Measurements from ENCODE around the gene SLC15A3.
A peak's percentile ranks its signal among the peaks of the same experiment; 100 is the strongest.

SLC15A3 gene

DNA sequence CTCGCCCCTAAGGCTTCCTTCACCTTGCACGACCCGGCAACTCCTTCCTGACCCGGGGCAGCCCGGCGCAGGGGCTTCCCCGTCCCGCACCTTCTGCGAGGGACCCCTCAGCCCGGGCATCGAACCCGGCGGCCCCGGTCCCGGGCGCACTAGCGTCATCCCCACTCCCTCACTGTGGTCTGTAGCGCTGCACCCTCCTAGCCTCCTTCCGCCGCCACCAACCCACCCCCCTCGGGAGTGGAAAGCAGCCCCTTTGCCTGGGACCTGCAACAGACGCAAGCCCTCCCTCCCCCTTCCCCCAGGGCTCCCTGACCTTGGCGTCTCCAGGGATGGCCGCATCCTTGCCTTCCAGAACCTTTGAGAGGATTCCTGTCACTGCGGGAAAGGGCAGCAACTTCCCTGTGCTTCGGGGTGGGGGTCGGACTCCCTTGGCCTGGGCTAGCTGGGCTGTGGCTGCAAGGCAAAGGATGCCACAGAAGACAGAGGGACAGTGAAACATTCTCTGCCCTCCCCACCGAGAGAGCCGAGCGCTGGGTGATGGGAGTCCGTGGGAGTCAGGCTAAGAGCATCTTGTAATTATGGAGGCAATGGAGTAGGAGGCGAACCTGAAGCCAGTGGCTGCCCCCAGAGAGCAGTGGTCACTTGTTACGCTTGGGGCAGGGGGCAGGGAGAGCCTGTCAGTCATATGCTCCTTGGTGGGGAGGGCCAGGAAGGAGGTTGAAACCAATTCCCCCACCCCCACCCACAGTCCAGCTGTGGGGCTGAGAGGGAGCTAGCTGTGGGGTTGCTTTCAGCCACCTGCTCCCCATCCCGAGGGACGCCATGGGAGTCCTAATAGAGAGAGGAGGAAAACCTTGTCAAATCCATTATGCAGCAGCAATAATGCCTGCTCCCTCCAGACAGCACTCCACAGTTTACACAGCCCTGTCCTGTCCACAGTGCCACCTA is 26.8 kb downstream of the SLC15A3 start (continued):
- TF ChIP-seq, protein P1, sequence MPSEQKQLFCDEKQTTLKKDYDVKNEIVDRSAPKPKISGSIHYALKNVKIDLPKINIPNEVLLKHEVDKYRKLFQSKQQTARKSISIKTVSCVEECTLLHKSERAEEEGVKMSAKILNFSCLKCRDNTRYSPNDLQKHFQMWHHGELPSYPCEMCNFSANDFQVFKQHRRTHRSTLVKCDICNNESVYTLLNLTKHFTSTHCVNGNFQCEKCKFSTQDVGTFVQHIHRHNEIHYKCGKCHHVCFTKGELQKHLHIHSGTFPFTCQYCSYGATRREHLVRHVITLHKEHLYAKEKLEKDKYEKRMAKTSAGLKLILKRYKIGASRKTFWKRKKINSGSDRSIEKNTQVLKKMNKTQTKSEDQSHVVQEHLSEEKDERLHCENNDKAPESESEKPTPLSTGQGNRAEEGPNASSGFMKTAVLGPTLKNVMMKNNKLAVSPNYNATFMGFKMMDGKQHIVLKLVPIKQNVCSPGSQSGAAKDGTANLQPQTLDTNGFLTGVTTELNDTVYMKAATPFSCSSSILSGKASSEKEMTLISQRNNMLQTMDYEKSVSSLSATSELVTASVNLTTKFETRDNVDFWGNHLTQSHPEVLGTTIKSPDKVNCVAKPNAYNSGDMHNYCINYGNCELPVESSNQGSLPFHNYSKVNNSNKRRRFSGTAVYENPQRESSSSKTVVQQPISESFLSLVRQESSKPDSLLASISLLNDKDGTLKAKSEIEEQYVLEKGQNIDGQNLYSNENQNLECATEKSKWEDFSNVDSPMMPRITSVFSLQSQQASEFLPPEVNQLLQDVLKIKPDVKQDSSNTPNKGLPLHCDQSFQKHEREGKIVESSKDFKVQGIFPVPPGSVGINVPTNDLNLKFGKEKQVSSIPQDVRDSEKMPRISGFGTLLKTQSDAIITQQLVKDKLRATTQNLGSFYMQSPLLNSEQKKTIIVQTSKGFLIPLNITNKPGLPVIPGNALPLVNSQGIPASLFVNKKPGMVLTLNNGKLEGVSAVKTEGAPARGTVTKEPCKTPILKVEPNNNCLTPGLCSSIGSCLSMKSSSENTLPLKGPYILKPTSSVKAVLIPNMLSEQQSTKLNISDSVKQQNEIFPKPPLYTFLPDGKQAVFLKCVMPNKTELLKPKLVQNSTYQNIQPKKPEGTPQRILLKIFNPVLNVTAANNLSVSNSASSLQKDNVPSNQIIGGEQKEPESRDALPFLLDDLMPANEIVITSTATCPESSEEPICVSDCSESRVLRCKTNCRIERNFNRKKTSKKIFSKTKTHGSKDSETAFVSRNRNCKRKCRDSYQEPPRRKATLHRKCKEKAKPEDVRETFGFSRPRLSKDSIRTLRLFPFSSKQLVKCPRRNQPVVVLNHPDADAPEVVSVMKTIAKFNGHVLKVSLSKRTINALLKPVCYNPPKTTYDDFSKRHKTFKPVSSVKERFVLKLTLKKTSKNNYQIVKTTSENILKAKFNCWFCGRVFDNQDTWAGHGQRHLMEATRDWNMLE (tag by site-specific recombination; conservative IDR thresholded peaks at IDR 0.05; ENCODE audit: low read depth), result no peak
- TF ChIP-seq ZFHX2 (tag by site-specific recombination; conservative IDR thresholded peaks at IDR 0.05), result peak; percentile 77
- TF ChIP-seq ZNF747 (tag by site-specific recombination; IDR thresholded peaks at IDR 0.05), result no peak
- no peak for TF ChIP-seq ZNF548 (tag by site-specific recombination; IDR thresholded peaks at IDR 0.05)
- TF ChIP-seq, protein P2, sequence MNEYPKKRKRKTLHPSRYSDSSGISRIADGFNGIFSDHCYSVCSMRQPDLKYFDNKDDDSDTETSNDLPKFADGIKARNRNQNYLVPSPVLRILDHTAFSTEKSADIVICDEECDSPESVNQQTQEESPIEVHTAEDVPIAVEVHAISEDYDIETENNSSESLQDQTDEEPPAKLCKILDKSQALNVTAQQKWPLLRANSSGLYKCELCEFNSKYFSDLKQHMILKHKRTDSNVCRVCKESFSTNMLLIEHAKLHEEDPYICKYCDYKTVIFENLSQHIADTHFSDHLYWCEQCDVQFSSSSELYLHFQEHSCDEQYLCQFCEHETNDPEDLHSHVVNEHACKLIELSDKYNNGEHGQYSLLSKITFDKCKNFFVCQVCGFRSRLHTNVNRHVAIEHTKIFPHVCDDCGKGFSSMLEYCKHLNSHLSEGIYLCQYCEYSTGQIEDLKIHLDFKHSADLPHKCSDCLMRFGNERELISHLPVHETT (tag by site-specific recombination; IDR thresholded peaks at IDR 0.05), result no peak
- no peak for TF ChIP-seq SP7 (tag by site-specific recombination; IDR thresholded peaks at IDR 0.05)
- TF ChIP-seq ZNF394 (tag by site-specific recombination; IDR thresholded peaks at IDR 0.05; ENCODE audit: borderline replicate concordance), result no peak
- TF ChIP-seq ZNF521 (tag by site-specific recombination; IDR thresholded peaks at IDR 0.05), result no peak
- no peak for TF ChIP-seq ZNF626 (tag by site-specific recombination; IDR thresholded peaks at IDR 0.05)
- TF ChIP-seq, protein P3, sequence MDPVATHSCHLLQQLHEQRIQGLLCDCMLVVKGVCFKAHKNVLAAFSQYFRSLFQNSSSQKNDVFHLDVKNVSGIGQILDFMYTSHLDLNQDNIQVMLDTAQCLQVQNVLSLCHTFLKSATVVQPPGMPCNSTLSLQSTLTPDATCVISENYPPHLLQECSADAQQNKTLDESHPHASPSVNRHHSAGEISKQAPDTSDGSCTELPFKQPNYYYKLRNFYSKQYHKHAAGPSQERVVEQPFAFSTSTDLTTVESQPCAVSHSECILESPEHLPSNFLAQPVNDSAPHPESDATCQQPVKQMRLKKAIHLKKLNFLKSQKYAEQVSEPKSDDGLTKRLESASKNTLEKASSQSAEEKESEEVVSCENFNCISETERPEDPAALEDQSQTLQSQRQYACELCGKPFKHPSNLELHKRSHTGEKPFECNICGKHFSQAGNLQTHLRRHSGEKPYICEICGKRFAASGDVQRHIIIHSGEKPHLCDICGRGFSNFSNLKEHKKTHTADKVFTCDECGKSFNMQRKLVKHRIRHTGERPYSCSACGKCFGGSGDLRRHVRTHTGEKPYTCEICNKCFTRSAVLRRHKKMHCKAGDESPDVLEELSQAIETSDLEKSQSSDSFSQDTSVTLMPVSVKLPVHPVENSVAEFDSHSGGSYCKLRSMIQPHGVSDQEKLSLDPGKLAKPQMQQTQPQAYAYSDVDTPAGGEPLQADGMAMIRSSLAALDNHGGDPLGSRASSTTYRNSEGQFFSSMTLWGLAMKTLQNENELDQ (tag by site-specific recombination; IDR thresholded peaks at IDR 0.05; ENCODE audit: low read depth), result no peak
- peak; percentile 79 for TF ChIP-seq ZBTB17 (tag by site-specific recombination; IDR thresholded peaks at IDR 0.05)
- TF ChIP-seq, protein P4, sequence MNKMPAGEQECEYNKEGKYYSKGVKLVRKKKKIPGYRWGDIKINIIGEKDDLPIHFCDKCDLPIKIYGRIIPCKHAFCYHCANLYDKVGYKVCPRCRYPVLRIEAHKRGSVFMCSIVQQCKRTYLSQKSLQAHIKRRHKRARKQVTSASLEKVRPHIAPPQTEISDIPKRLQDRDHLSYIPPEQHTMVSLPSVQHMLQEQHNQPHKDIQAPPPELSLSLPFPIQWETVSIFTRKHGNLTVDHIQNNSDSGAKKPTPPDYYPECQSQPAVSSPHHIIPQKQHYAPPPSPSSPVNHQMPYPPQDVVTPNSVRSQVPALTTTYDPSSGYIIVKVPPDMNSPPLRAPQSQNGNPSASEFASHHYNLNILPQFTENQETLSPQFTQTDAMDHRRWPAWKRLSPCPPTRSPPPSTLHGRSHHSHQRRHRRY (tag by site-specific recombination; IDR thresholded peaks at IDR 0.05), result no peak
- TF ChIP-seq ZNF510 (tag by site-specific recombination; IDR thresholded peaks at IDR 0.05; ENCODE audit: insufficient replicate concordance), result no peak
- no peak for TF ChIP-seq ZNF112 (tag by site-specific recombination; IDR thresholded peaks at IDR 0.05)
- peak; percentile 80; the same call in 1 of the 2 replicates for TF ChIP-seq ZBTB20 (tag by site-specific recombination; IDR thresholded peaks at IDR 0.05)
- TF ChIP-seq, protein P5, sequence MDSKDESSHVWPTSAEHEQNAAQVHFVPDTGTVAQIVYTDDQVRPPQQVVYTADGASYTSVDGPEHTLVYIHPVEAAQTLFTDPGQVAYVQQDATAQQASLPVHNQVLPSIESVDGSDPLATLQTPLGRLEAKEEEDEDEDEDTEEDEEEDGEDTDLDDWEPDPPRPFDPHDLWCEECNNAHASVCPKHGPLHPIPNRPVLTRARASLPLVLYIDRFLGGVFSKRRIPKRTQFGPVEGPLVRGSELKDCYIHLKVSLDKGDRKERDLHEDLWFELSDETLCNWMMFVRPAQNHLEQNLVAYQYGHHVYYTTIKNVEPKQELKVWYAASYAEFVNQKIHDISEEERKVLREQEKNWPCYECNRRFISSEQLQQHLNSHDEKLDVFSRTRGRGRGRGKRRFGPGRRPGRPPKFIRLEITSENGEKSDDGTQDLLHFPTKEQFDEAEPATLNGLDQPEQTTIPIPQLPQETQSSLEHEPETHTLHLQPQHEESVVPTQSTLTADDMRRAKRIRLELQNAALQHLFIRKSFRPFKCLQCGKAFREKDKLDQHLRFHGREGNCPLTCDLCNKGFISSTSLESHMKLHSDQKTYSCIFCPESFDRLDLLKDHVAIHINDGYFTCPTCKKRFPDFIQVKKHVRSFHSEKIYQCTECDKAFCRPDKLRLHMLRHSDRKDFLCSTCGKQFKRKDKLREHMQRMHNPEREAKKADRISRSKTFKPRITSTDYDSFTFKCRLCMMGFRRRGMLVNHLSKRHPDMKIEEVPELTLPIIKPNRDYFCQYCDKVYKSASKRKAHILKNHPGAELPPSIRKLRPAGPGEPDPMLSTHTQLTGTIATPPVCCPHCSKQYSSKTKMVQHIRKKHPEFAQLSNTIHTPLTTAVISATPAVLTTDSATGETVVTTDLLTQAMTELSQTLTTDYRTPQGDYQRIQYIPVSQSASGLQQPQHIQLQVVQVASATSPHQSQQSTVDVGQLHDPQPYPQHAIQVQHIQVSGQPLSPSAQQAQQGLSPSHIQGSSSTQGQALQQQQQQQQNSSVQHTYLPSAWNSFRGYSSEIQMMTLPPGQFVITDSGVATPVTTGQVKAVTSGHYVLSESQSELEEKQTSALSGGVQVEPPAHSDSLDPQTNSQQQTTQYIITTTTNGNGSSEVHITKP (tag by site-specific recombination; IDR thresholded peaks at IDR 0.05), result peak; percentile 59
- no peak for TF ChIP-seq ZNF324 (tag by site-specific recombination; IDR thresholded peaks at IDR 0.05)
- TF ChIP-seq, protein P6, sequence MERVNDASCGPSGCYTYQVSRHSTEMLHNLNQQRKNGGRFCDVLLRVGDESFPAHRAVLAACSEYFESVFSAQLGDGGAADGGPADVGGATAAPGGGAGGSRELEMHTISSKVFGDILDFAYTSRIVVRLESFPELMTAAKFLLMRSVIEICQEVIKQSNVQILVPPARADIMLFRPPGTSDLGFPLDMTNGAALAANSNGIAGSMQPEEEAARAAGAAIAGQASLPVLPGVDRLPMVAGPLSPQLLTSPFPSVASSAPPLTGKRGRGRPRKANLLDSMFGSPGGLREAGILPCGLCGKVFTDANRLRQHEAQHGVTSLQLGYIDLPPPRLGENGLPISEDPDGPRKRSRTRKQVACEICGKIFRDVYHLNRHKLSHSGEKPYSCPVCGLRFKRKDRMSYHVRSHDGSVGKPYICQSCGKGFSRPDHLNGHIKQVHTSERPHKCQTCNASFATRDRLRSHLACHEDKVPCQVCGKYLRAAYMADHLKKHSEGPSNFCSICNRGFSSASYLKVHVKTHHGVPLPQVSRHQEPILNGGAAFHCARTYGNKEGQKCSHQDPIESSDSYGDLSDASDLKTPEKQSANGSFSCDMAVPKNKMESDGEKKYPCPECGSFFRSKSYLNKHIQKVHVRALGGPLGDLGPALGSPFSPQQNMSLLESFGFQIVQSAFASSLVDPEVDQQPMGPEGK (tag by site-specific recombination; IDR thresholded peaks at IDR 0.05), result no peak

Data from HEK293 (cell line).